Vagina (tissue), 2 donors: Measurements from ENCODE around the gene NRP1. TPM values are rescaled to one million over a fixed set of nuclear protein-coding genes. Genes with fewer than 3 reads are reported as not detected.

Experiments
- DNase-seq, 2 donors: peaks; one replicate each; pipeline ENCODE4 v3.0.0-alpha.2; 2017; ENCODE audit errors: extremely low spot score in 2 of 2
- H3K27ac ChIP-seq: fragments of 200-600 bp; sonication (generic); one replicate; pipeline ENCODE4 v1.5.1; 2019
- H3K27me3 ChIP-seq: fragments of 200-600 bp; sonication (generic); one replicate; pipeline ENCODE4 v1.5.1; 2019
- H3K36me3 ChIP-seq, 2 donors: fragments of 200-600 bp; sonication (generic); one replicate each; pipeline ENCODE4 v1.5.1; 2017 to 2019
- H3K4me1 ChIP-seq: fragments of 200-600 bp; sonication (generic); one replicate; pipeline ENCODE4 v1.5.1; 2019
- H3K4me3 ChIP-seq, 2 donors: fragments of 200-600 bp; sonication (generic); 1 replicate in 1 of 2; 2 replicates in 1 of 2; pipeline ENCODE4 v1.5.1; 2016 to 2019
- H3K9me3 ChIP-seq: fragments of 200-600 bp; sonication (generic); one replicate; pipeline ENCODE4 v1.5.1; 2019
- POLR2A ChIP-seq, 2 donors: fragments of 450-650 bp; IDR thresholded peaks; one replicate each; pipeline ENCODE4 v1.6.1; 2017; ENCODE audit warnings: antibody characterized with exemption in 2 of 2, mild to moderate bottlenecking in 2 of 2, moderate library complexity in 2 of 2
- POLR2AphosphoS5 ChIP-seq, 2 donors: sonication (generic); formaldehyde crosslinking; IDR thresholded peaks; one replicate each; pipeline ENCODE4 v1.9.0; 2017; ENCODE audit warnings: antibody characterized with exemption in 2 of 2, mild to moderate bottlenecking in 2 of 2, low read depth in 1 of 2; ENCODE audit not compliant: insufficient read depth in 1 of 2
- intact Hi-C: fragments of 100-400 bp; cut with DNase I; formaldehyde crosslinking; loops from one replicate; pipeline ENCODE4 v1.15.1; 2023
- total RNA-seq: library from RNA; depleted of rRNA; stranded (reverse); fragments of >200 nt; gene quantifications from one replicate; pipeline ENCODE4 v1.2.3, GENCODE V29; 2016
- TF ChIP-seq, protein P1 (sequence below), 3 experiments: fragments of 450-650 bp in 2 of 3; fragments of 200-600 bp in 1 of 3; sonication (generic) in 1 of 3; IDR thresholded peaks; one replicate each; pipeline ENCODE4 v1.5.1; 2017 to 2019; ENCODE audit warnings: antibody characterized with exemption in 3 of 3, mild to moderate bottlenecking in 2 of 3, moderate library complexity in 2 of 3

NRP1 gene
- total RNA-seq, 1 donor from 2014 or later: 52.5 TPM

DNA sequence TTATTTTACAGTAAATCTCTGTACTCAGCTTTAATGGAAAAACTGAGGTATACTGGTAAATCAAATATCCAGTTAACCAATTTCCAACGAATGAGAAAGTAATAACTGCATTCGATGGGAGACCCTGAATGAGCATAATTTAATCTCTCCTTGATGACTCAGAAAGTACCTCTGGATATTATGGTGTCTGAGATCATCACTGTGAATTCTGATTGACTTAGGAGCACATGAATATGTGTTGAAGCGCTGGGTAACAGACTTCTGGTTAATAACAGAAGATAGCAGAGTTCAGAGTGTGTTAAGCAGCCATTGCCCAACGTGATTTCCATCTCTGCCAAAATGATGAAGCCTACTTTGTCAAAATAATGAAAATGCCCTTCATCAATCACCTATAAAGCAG is 116.6 kb downstream of the NRP1 start:
- intact Hi-C loops: no loop called here
- peaks cover 0 to 17% of the 10 kb centered on the region in 2 donors for H3K36me3 ChIP-seq
- H3K27me3 ChIP-seq: no peaks in the 10 kb centered on the region
- H3K4me1 ChIP-seq: peaks cover 7% of the 10 kb centered on the region
- no peak overlapping the region for H3K27ac ChIP-seq
- DNase-seq: no peak
- TF ChIP-seq POLR2AphosphoS5 (IDR thresholded peaks at IDR 0.05; ENCODE audit: insufficient read depth in 1 of 2, low read depth in 1 of 2) (no peak), POLR2A (IDR thresholded peaks at IDR 0.05) (no peak)
- TF ChIP-seq, protein P1, sequence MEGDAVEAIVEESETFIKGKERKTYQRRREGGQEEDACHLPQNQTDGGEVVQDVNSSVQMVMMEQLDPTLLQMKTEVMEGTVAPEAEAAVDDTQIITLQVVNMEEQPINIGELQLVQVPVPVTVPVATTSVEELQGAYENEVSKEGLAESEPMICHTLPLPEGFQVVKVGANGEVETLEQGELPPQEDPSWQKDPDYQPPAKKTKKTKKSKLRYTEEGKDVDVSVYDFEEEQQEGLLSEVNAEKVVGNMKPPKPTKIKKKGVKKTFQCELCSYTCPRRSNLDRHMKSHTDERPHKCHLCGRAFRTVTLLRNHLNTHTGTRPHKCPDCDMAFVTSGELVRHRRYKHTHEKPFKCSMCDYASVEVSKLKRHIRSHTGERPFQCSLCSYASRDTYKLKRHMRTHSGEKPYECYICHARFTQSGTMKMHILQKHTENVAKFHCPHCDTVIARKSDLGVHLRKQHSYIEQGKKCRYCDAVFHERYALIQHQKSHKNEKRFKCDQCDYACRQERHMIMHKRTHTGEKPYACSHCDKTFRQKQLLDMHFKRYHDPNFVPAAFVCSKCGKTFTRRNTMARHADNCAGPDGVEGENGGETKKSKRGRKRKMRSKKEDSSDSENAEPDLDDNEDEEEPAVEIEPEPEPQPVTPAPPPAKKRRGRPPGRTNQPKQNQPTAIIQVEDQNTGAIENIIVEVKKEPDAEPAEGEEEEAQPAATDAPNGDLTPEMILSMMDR (IDR thresholded peaks at IDR 0.05): no peak
- H3K4me3 ChIP-seq: no peak overlapping the region
- H3K9me3 ChIP-seq: no peaks in the 10 kb centered on the region

GRCh38 chr10:33216661-33217427 is 117.6 kb downstream of the NRP1 start:
- intact Hi-C loops: no loop called here
- H3K36me3 ChIP-seq: peaks cover 0 to 18% of the 10 kb centered on the region in 2 donors
- DNase-seq: no peak
- H3K4me3 ChIP-seq: no peak overlapping the region
- H3K27ac ChIP-seq: no peak overlapping the region
- peaks cover 15% of the 10 kb centered on the region for H3K4me1 ChIP-seq
- no peaks in the 10 kb centered on the region for H3K9me3 ChIP-seq
- no peaks in the 10 kb centered on the region for H3K27me3 ChIP-seq
- TF ChIP-seq POLR2A (IDR thresholded peaks at IDR 0.05): no peak
- no peak for TF ChIP-seq POLR2AphosphoS5 (IDR thresholded peaks at IDR 0.05; ENCODE audit: insufficient read depth in 1 of 2, low read depth in 1 of 2)
- TF ChIP-seq, protein P1 (IDR thresholded peaks at IDR 0.05): no peak

GRCh38 chr10:33215635-33216034 is 118.8 kb downstream of the NRP1 start:
- Histone ChIP-seq H3K36me3 (peaks cover 0 to 12% of the 10 kb centered on the region in 2 donors), H3K4me3 (no peak overlapping the region), H3K27ac (no peak overlapping the region), H3K27me3 (no peaks in the 10 kb centered on the region), H3K9me3 (no peaks in the 10 kb centered on the region), H3K4me1 (peaks cover 21% of the 10 kb centered on the region)
- intact Hi-C loops: no loop called here
- TF ChIP-seq, protein P1 (IDR thresholded peaks at IDR 0.05): no peak
- TF ChIP-seq POLR2A (IDR thresholded peaks at IDR 0.05): no peak
- no peak for TF ChIP-seq POLR2AphosphoS5 (IDR thresholded peaks at IDR 0.05; ENCODE audit: insufficient read depth in 1 of 2, low read depth in 1 of 2)
- DNase-seq: no peak

DNA sequence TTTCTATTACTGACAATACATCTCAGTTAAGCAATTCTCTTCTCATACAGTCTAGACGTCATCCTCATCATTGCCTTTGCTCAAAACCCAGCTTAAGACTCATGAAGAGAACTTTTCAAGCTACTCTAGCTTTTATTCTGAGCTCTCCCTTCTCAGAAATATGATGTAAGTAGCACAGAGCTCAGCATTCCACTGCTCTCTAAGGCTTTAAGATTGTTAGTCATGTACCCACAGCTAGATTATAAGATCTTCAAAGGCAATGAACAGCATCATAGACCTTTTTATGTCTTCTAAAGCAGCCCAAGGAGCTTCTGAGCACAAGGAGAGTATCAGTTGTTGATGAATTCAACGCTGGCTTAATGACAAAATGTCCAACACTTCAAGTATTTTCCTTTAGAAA is 119.3 kb downstream of the NRP1 start:
- no peak overlapping the region for H3K27ac ChIP-seq
- DNase-seq: no peak
- peaks cover 0 to 12% of the 10 kb centered on the region in 2 donors for H3K36me3 ChIP-seq
- H3K9me3 ChIP-seq: no peaks in the 10 kb centered on the region
- H3K4me1 ChIP-seq: peaks cover 21% of the 10 kb centered on the region
- TF ChIP-seq POLR2A (IDR thresholded peaks at IDR 0.05) (no peak), POLR2AphosphoS5 (IDR thresholded peaks at IDR 0.05; ENCODE audit: insufficient read depth in 1 of 2, low read depth in 1 of 2) (no peak)
- TF ChIP-seq, protein P1 (IDR thresholded peaks at IDR 0.05): no peak
- no peaks in the 10 kb centered on the region for H3K27me3 ChIP-seq
- H3K4me3 ChIP-seq: no peak overlapping the region
- intact Hi-C loops: no loop called here

GRCh38 chr10:33214174-33214573 is 120.3 kb downstream of the NRP1 start:
- peaks cover 0 to 12% of the 10 kb centered on the region in 2 donors for H3K36me3 ChIP-seq
- intact Hi-C loops: no loop called here
- no peak overlapping the region for H3K27ac ChIP-seq
- no peaks in the 10 kb centered on the region for H3K9me3 ChIP-seq
- DNase-seq: no peak
- TF ChIP-seq POLR2A (IDR thresholded peaks at IDR 0.05) (no peak), POLR2AphosphoS5 (IDR thresholded peaks at IDR 0.05; ENCODE audit: insufficient read depth in 1 of 2, low read depth in 1 of 2) (no peak)
- TF ChIP-seq, protein P1 (IDR thresholded peaks at IDR 0.05): no peak
- peaks cover 21% of the 10 kb centered on the region for H3K4me1 ChIP-seq
- H3K27me3 ChIP-seq: no peaks in the 10 kb centered on the region
- H3K4me3 ChIP-seq: no peak overlapping the region
